Effector CD8-positive, alpha-beta T cell (primary cell): Measurements from ENCODE around the gene AMPD2.

Experiments
- DNase-seq: peaks from one replicate; lab custom pipeline; 2025; lab: John Stamatoyannopoulos, UW

AMPD2 gene

GRCh38 chr1:109617291-109617801 is 2.3 kb upstream of the AMPD2 start:
- DNase-seq: no peak

DNA sequence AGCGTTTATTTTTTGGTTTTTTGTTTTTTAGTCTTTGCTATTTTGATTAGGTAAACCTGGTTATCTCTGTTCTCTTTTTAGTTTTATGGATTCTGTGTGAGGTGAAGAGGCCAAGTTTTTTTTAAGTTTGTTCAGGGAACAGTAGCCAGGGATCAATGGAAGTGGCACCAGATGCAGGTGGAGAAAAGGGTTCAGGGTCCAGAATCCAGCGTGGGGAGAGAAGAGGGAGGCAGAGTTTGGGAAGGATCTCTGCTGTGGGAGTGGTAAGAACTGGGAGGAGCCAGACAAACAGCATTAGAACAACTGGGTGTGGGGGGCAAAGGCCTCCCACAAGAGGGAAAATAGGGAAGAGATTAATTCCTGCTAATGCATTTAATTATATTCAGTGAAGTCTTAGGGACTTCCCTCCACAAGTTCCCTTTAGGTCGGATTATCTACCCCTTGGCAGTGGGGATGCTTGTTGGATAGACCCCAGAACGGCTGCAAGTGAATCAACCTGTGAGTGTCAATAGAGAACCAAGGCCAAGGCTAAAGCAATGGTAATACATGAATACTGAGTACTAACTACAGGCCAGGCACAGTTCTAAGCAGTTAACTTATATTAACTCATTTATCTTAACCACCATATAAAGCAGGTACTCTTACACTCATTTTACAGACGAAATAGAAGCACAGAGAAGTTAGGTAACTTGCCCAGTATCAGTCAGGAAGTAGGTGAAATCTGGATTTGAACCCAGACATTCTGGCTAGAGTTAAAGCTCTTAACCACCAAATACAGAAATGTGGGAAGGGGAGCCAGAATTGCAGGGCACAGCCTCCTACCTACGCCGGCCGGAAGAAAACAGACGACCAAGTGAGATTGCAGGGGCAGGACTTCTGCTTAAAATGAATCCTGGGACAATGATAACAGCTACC is 719 bp upstream of the AMPD2 start:
- DNase-seq: no peak

DNA sequence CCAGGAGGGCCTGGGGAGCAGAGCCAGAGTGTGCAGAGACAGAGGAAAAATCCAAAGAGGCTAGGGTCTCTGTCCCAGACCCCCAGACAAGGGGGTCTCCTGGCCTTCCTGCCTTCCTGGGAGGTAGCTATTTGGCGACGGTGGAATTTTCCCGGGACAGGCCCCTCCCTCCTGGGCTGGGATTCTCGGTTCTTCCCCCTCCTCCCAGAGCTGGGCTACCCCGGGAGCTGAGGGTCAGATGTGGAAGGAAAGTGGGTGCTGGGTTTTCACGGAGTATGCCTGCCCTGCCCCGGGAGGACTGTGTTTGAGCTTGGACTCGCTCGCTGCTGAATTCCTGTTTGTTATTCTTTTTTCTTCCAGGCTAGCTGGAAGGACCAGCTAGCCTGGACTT is 759 bp downstream of the AMPD2 start:
- DNase-seq: no peak

DNA sequence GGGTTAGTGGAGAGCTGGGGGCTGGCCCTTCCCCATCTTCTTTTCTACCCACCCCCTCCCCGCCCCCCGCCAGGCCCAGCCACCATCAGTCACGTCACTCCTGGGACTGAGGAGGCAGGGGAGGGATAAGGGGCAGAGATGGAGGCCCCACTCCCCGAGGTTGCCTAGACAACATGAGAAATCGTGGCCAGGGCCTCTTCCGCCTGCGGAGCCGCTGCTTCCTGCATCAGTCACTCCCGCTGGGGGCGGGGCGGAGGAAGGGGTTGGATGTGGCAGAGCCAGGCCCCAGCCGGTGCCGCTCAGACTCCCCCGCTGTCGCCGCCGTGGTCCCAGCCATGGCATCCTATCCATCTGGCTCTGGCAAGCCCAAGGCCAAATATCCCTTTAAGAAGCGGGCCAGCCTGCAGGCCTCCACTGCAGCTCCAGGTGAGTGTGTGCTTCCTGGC is 1.2 kb downstream of the AMPD2 start:
- DNase-seq: peak; percentile 93

DNA sequence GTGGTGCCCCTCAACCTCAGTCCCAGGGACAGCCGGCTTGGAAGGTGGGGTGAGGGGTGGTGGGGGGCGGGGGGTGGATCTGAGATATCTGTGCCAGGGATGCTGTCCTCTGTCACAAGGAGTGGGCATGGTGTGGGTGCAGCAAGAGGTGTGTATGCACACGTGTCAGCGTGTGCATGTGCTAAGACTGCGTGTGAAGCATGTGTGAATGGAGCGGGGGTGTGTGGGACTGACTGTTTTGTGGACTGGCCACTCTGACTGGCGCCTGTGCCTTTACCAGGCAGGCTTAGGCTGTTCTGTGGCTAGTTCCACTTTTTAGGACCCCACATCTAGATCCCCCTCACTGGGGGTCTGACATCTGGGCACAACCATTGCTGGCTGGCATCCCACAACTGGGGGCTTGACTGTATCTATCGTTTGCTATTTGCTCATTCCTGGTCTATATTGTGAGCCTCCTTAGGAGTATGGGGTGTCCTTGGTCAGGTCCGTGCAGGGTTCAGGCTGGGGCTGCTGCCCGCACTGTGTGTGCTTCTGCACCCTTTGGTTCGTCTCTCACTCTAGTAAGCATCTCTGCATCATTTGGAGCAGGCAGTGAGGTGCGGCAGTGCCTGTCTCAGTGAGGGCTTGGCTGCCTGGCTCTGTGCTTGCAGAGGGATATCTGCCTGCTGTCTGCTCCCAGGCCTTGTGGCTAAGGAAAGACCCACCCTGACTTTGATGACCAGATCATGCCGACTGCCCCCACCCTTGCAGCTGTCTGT is 1.9 kb downstream of the AMPD2 start:
- DNase-seq: no peak

DNA sequence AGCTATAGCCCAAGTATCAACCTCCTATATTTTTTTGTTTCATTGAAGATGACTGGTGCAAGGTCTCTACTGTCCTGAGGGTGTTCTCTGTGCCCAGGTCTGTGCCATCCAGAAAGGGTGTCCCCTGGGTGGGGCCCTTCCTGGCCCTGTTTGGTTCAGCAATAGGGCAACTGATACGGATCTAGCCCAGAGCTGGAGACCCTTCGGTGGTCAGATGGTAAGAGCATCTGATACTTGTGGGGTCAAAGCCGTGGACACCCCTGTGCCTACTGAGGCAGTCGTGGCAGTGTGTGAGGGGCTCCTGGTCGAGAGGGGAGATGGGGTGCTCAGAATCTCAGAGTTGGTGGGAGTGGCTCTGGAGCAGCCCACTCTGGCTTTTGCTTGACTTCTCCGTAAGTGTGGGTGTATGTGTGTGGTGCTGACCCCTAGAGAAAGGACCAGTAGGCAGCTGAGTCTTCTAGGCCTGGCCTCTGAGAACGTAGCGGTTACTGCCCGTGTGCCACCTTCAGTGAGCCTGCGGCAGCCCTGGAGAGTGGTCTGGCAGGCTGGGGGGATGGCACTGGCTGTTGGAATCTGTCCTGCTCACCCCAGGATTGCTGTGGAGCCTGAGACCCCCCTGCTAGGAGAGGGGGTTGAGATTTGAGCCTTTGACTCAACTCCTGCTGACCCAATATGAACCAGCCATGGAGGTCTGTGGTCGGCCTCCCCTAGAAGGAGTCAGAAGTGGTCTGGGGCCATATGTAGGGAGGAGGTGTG is 2.7 kb downstream of the AMPD2 start:
- no peak for DNase-seq

DNA sequence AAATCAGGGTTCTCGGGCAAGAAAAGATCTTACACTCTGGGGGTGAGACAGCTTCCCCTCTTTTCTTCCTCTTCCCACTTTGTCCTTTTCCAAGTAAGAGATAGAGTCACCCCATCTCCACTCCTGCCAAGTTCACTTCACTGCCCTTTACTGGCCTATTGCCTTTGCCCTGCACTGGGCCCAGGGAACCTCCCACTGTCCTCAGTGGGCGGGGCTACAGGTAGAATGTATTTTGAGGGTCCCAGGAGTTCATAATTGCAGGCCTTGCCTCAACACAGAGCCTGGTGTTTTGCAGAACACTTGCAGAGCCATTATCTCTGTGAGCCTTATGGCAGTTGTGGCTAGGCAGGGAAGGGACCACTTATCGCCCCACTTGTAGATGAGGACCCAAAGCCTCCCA is 3.3 kb downstream of the AMPD2 start:
- DNase-seq: no peak

- no peak for DNase-seq
These were observed 4.0 kb downstream of the AMPD2 start for GRCh38 chr1:109623601-109624161.

DNA sequence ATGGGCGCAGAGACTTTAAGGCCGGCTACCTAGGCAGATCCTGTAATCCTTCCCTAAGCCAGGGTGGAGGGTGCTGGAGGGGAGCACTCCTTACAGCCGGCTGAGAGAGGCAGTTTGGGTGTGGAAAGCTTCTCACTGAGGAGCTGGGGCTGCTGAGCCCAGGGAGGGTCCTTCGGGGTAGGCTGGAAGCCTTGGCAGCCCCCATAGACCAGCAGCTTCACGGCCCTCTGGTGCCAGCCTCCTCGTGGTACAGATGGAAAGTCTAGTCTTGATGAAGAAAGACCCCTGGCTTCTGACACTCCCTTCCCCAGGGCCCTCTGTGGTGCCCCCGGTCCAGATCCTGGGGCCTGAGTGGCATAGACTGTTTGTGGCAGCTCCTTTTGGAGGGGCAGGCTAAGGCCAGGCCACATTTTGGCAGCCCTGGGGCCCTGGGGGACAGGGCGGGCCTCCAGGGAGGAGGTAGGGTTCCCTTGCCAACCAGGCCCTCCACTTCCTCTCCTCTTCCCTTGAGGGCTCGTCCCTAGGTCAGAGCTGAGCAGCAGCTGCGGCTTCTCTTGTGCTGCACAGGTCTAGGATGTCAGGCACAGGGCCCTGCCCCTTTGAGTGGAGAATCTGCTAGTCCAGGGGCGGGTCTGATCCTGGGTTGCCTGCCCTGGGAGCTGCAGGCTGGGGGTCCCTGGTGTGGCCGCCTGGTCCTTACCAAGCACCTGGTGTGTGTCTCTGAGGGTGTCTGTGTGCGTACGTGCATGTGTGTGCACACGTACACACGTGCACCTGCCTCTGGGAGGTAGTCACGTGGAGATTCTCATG is 4.8 kb downstream of the AMPD2 start:
- DNase-seq: no peak

GRCh38 chr1:109625176-109625575 is 5.5 kb downstream of the AMPD2 start:
- DNase-seq: no peak

DNA sequence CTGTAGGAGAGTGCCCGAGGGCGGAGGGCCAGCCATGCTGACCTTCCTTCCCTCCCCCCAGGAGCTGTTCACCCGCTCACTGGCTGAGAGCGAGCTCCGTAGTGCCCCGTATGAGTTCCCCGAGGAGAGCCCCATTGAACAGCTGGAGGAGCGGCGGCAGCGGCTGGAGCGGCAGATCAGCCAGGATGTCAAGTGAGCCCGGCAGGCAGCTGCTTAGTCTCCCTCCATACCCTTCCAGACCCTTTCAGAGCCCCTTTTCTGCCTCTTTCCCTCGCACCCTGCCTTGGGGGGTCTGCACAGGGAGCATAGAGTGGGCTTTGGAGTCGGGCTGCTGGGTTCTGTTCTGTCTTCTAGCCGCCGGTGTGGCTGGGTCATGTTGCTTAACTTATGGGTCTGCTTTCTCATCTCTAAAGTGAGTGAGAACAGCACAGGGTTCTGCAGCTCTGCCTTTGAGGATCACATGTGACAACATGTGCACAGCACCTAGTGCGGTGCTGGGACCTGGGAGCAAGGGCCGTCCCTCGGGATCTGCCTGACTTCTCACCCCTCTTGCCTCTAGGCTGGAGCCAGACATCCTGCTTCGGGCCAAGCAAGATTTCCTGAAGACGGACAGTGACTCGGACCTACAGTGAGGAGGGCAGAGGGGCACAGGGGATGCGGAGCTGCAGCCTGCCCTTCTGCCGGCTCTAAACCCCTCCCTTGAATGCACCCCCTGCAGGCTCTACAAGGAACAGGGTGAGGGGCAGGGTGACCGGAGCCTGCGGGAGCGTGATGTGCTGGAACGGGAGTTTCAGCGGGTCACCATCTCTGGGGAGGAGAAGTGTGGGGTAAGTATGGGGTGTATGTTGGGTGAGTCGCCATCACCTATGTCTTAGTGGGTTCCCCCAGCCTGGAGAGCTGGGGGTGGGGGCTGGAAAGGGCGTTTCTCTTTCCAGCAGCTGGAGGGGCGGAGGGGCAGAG is 6.2 kb downstream of the AMPD2 start:
- DNase-seq: no peak

DNA sequence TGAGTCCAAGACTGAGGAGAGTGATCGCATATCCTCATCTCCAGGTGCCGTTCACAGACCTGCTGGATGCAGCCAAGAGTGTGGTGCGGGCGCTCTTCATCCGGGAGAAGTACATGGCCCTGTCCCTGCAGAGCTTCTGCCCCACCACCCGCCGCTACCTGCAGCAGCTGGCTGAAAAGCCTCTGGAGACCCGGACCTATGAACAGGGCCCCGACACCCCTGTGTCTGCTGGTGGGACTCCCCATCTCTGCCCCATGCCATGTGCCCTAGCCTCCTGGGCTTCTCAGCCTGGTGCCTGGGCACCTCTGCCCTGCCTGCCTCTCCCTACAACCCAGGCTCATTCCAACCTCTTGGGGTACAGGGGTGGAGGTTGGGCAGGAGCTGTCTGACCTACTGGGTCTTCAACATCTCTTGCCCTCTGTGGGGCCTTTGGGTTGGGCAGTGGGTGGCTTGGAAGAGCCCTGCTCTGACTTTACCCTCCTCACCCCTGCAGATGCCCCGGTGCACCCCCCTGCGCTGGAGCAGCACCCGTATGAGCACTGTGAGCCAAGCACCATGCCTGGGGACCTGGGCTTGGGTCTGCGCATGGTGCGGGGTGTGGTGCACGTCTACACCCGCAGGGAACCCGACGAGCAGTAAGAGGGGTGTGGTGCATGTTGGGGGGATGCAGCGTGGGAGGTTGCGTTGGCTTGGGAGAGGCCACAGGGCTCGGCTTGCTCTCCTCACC is 7.2 kb downstream of the AMPD2 start:
- no peak for DNase-seq

- DNase-seq: no peak
These were observed 8.2 kb downstream of the AMPD2 start for GRCh38 chr1:109627692-109628399.

DNA sequence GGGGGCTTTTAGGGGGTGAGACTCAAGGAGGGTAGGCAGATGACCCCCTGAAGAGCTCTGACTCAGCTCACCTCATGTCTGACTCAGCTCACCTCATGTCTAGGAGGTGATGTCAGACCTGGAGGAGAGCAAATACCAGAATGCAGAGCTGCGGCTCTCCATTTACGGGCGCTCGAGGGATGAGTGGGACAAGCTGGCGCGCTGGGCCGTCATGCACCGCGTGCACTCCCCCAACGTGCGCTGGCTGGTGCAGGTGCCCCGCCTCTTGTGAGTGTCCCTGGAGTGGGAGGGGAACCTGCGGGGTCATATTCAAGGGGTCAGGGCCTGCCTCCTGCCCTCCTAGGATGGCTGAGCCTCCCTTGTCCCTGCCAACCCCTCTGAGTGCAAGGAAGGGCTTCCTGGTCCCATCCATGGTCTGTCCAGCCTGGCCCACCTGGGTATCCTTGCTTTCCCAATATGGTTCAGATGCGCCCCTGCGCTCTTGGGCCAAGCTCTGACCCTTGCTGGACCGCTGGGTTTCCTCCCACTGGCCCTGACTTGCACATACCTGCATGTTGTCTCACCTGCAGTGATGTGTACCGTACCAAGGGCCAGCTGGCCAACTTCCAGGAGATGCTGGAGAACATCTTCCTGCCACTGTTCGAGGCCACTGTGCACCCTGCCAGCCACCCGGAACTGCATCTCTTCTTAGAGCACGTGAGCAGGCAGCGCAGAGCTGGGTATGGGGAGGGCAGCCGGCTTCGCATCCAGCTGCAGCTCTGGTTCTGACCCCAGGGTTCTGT is 9.1 kb downstream of the AMPD2 start:
- DNase-seq: no peak

GRCh38 chr1:109629372-109630030 is 9.9 kb downstream of the AMPD2 start:
- no peak for DNase-seq

DNA sequence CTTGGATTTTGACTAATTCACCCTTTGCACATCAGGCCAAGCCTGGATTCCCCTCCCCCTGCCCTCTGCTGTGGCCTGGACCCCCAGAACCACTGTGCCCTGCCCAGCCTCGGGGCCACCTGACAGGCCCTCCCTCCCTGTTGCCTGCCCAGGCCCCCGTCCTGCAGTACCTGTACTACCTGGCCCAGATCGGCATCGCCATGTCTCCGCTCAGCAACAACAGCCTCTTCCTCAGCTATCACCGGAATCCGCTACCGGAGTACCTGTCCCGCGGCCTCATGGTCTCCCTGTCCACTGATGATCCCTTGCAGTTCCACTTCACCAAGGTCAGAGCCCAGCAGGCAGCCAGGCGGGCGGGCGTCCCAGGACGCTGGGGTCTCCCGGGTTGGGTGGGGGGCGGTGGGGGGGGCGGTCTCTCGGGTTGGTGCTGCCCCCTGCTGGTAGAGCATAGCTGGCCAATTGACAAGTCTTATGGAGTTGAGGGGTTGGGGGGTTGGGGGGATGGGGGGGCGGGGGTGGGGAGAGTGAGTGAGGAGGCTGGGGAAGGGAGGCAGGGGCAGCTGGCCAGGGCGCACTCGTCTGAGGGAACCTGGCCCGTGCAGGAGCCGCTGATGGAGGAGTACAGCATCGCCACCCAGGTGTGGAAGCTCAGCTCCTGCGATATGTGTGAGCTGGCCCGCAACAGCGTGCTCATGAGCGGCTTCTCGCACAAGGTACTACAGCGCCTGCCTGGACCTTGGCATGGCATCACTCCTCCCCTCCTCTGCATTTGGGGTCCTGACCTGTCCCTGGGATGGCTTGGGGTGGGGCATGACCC is 10.7 kb downstream of the AMPD2 start:
- peak; percentile 28 for DNase-seq
